HuH-7.5 (cell line): ENCODE measurements around the gene CD28.
"Not testable (repeated sequence)": the region's sequence is repeated elsewhere in the genome, so short reads cannot be mapped to it uniquely, and the experiment has no call there.

Experiments used
- DNase-seq: peaks from one replicate; pipeline ENCODE4 v3.0.0; 2011; ENCODE audit warnings: low spot score

CD28 gene

GRCh38 chr2:203785391-203786110 lies 79.1 kb downstream of the CD28 start:
- not testable (repeated sequence) for DNase-seq

- no peak for DNase-seq
Measured at GRCh38 chr2:203786549-203787351, 80.3 kb downstream of the CD28 start.

- no peak for DNase-seq
Measured at GRCh38 chr2:203787979-203788378, 81.5 kb downstream of the CD28 start.
